Measurements from ENCODE around the gene RALGDS.
A peak's percentile ranks its signal among the peaks of the same experiment; 100 is the strongest.
"Not testable (repeated sequence)": the region's sequence is repeated elsewhere in the genome, so short reads cannot be mapped to it uniquely, and the experiment has no call there.

Gene RALGDS

DNA sequence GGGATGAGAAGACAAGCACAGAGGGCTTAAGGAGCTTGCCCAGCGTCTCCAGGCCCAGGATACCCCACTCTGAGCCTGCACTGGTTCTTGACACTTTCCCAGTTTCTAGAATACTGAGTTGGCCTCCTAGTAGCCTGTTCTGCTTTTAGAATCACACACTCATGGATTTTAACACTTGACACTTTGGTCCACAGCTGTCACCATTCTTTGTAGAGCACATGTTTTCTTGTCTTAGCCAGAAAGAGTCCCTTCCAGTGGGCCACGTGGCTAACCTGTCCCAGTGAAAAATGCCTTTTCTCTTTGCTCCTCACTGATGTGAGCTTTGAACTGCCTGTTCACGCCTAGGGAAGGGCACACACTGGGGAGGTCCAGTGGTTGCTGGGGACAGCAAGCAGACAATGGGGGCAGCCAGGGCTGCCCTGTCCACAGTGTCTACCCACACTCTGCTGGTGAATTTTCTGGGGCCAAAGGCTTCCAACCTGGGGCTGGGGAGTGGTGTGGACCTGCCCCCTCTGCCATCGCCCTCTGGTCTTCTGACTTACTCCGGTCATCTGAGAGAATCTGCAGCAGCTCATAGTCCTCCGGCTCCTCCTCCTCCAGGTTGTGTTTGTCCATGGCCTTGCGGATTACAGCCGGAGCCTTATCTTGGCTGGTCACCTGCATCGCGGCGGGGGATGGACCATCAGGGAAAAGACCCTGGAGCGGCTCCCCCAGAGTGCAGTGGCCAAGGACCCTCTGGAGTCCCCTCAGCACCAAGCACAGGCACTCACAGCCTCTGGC, 21.1 kb downstream of the RALGDS start:
- peak; percentile 55 for DNase-seq (ENCODE audit: low spot score)
- H3K4me1 ChIP-seq (ENCODE audit: insufficient read depth, poor library complexity, severe bottlenecking), result no peaks in the 10 kb centered on the region
- H3K27me3 ChIP-seq (ENCODE audit: insufficient read depth, poor library complexity, severe bottlenecking), result no peaks in the 10 kb centered on the region
- peaks cover 13% of the 10 kb centered on the region for H3K9me3 ChIP-seq (ENCODE audit: severe bottlenecking)
- H3K4me3 ChIP-seq (ENCODE audit: severe bottlenecking), result no peak overlapping the region
- H3K36me3 ChIP-seq (ENCODE audit: low read depth), result peaks cover 58% of the 10 kb centered on the region
- ATAC-seq (ENCODE audit: low read depth), result no peak
- no peak overlapping the region for H3K27ac ChIP-seq (ENCODE audit: poor library complexity, severe bottlenecking)
- TF ChIP-seq, protein P1, sequence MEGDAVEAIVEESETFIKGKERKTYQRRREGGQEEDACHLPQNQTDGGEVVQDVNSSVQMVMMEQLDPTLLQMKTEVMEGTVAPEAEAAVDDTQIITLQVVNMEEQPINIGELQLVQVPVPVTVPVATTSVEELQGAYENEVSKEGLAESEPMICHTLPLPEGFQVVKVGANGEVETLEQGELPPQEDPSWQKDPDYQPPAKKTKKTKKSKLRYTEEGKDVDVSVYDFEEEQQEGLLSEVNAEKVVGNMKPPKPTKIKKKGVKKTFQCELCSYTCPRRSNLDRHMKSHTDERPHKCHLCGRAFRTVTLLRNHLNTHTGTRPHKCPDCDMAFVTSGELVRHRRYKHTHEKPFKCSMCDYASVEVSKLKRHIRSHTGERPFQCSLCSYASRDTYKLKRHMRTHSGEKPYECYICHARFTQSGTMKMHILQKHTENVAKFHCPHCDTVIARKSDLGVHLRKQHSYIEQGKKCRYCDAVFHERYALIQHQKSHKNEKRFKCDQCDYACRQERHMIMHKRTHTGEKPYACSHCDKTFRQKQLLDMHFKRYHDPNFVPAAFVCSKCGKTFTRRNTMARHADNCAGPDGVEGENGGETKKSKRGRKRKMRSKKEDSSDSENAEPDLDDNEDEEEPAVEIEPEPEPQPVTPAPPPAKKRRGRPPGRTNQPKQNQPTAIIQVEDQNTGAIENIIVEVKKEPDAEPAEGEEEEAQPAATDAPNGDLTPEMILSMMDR (IDR thresholded peaks at IDR 0.05; ENCODE audit: poor library complexity, severe bottlenecking), result no peak

- Histone ChIP-seq H3K9me3 (ENCODE audit: severe bottlenecking) (peaks cover 13% of the 10 kb centered on the region), H3K27me3 (ENCODE audit: insufficient read depth, poor library complexity, severe bottlenecking) (no peaks in the 10 kb centered on the region), H3K27ac (ENCODE audit: poor library complexity, severe bottlenecking) (no peak overlapping the region), H3K4me3 (ENCODE audit: severe bottlenecking) (no peak overlapping the region), H3K36me3 (ENCODE audit: low read depth) (peaks cover 58% of the 10 kb centered on the region), H3K4me1 (ENCODE audit: insufficient read depth, poor library complexity, severe bottlenecking) (no peaks in the 10 kb centered on the region)
- TF ChIP-seq, protein P1 (IDR thresholded peaks at IDR 0.05; ENCODE audit: poor library complexity, severe bottlenecking), result no peak
- DNase-seq (ENCODE audit: low spot score), result peak; percentile 34
- no peak for ATAC-seq (ENCODE audit: low read depth)
Observed at GRCh38 chr9:133098871-133099270, 22.2 kb downstream of the RALGDS start.

DNA sequence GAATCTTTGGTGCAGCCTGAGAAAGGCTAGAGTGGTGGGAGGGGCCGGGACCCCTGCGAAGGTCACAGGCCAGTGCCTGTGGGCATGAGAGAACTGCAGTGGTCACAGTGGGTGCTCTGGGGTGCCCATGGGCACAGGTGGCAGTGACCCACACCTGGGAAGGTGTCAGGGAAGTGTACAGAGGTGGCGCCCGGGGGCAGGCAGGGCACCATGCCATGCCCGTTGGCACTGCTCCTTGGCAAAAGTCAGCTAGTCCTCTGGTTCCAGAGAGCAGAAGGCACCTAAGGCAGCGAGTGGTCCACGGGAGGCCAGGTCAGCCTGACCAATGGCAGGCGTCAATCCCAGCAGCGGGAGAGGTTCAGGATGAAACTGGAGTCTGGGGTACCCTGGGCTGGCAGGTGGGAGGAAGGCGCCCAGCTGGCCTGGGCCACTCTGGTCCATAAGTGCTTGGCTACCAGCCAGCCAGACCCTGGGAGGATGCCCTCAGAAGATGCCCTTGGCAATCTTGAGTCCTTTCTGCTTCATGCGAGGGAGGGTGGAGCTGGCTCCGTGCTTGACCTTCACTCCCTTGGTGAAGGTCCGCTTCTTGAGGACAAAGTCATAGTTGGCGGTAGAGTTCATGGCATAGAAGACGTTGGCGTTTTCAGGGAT, 22.8 kb downstream of the RALGDS start:
- Histone ChIP-seq H3K4me3 (ENCODE audit: severe bottlenecking) (no peak overlapping the region), H3K27me3 (ENCODE audit: insufficient read depth, poor library complexity, severe bottlenecking) (no peaks in the 10 kb centered on the region), H3K27ac (ENCODE audit: poor library complexity, severe bottlenecking) (no peak overlapping the region), H3K9me3 (ENCODE audit: severe bottlenecking) (peaks cover 13% of the 10 kb centered on the region), H3K36me3 (ENCODE audit: low read depth) (peaks cover 52% of the 10 kb centered on the region), H3K4me1 (ENCODE audit: insufficient read depth, poor library complexity, severe bottlenecking) (no peaks in the 10 kb centered on the region)
- ATAC-seq (ENCODE audit: low read depth) (no peak), DNase-seq (ENCODE audit: low spot score) (peak; percentile 40)
- TF ChIP-seq, protein P1 (IDR thresholded peaks at IDR 0.05; ENCODE audit: poor library complexity, severe bottlenecking), result no peak

- H3K4me1 ChIP-seq (ENCODE audit: insufficient read depth, poor library complexity, severe bottlenecking), result no peaks in the 10 kb centered on the region
- DNase-seq (ENCODE audit: low spot score), result no peak
- peaks cover 13% of the 10 kb centered on the region for H3K9me3 ChIP-seq (ENCODE audit: severe bottlenecking)
- TF ChIP-seq, protein P1 (IDR thresholded peaks at IDR 0.05; ENCODE audit: poor library complexity, severe bottlenecking), result no peak
- no peak for ATAC-seq (ENCODE audit: low read depth)
- no peaks in the 10 kb centered on the region for H3K27me3 ChIP-seq (ENCODE audit: insufficient read depth, poor library complexity, severe bottlenecking)
- peaks cover 29% of the 10 kb centered on the region for H3K36me3 ChIP-seq (ENCODE audit: low read depth)
- H3K27ac ChIP-seq (ENCODE audit: poor library complexity, severe bottlenecking), result no peak overlapping the region
- H3K4me3 ChIP-seq (ENCODE audit: severe bottlenecking), result no peak overlapping the region
Observed at GRCh38 chr9:133094842-133095393, 26.1 kb downstream of the RALGDS start.

- peaks cover 24% of the 10 kb centered on the region for H3K36me3 ChIP-seq (ENCODE audit: low read depth)
- ATAC-seq (ENCODE audit: low read depth), result not testable (repeated sequence)
Observed at GRCh38 chr9:133094351-133094750, 26.7 kb downstream of the RALGDS start.

More at GRCh38 chr9:133094351-133094750, 26.7 kb downstream of the RALGDS start:
- peaks cover 13% of the 10 kb centered on the region for H3K9me3 ChIP-seq (ENCODE audit: severe bottlenecking)
- H3K4me1 ChIP-seq (ENCODE audit: insufficient read depth, poor library complexity, severe bottlenecking); H3K27me3 ChIP-seq (ENCODE audit: insufficient read depth, poor library complexity, severe bottlenecking); DNase-seq (ENCODE audit: low spot score); H3K27ac ChIP-seq (ENCODE audit: poor library complexity, severe bottlenecking); H3K4me3 ChIP-seq (ENCODE audit: severe bottlenecking): not testable (repeated sequence)

Data from RWPE2 (cell line).